OCI-LY1 (cell line): ENCODE results near the gene NOL3.

ENCODE experiments used
- H2AFZ ChIP-seq: fragments of 200-600 bp; sonication (generic), shearing (Covaris generic); 2 replicates; pipeline ENCODE4 v1.6.0; 2014; ENCODE audit warnings: antibody characterized with exemption, mild to moderate bottlenecking, low read length
- H3F3A ChIP-seq: fragments of 200-600 bp; sonication (generic), shearing (Covaris generic); 2 replicates; pipeline ENCODE4 v1.6.0; 2014; ENCODE audit warnings: mild to moderate bottlenecking, antibody characterized with exemption, low read length, moderate library complexity; ENCODE audit not compliant: insufficient read depth
- H3K27ac ChIP-seq: fragments of 200-600 bp; sonication (generic); 2 replicates; pipeline ENCODE4 v1.5.1; 2014; ENCODE audit warnings: low read length, mixed run types, mild to moderate bottlenecking, low read depth; ENCODE audit not compliant: poor library complexity, severe bottlenecking
- H3K27me3 ChIP-seq: fragments of 200-600 bp; sonication (generic); 2 replicates; pipeline ENCODE4 v1.6.0; 2014; ENCODE audit warnings: antibody characterized with exemption, mild to moderate bottlenecking, low read length, moderate library complexity; ENCODE audit not compliant: insufficient read depth
- H3K36me3 ChIP-seq: fragments of 200-600 bp; sonication (generic); 2 replicates; pipeline ENCODE4 v1.6.1; 2014; ENCODE audit warnings: mild to moderate bottlenecking, antibody characterized with exemption, low read length, moderate library complexity, mixed read lengths; ENCODE audit not compliant: insufficient read depth
- H3K4me1 ChIP-seq: fragments of 200-600 bp; sonication (generic); 2 replicates; pipeline ENCODE4 v1.5.1; 2014; ENCODE audit warnings: mild to moderate bottlenecking, low read length, moderate library complexity; ENCODE audit not compliant: insufficient read depth, severe bottlenecking
- H3K4me2 ChIP-seq: fragments of 200-600 bp; sonication (generic), shearing (Covaris generic); 2 replicates; pipeline ENCODE4 v1.6.1; 2014; ENCODE audit warnings: low read length
- H3K4me3 ChIP-seq: fragments of 200-600 bp; sonication (generic); 2 replicates; pipeline ENCODE4 v1.5.1; 2014; ENCODE audit warnings: low read length, low read depth, mild to moderate bottlenecking, mixed read lengths; ENCODE audit not compliant: poor library complexity, severe bottlenecking
- H3K79me2 ChIP-seq: fragments of 200-600 bp; shearing (Covaris generic); 2 replicates; pipeline ENCODE4 v1.6.1; 2016; ENCODE audit warnings: mixed run types, low read length, mixed read lengths; ENCODE audit not compliant: insufficient read depth
- H3K9ac ChIP-seq: fragments of 200-600 bp; sonication (generic), shearing (Covaris generic); 2 replicates; pipeline ENCODE4 v1.6.1; 2014; ENCODE audit warnings: mild to moderate bottlenecking, low read length, mixed read lengths
- H3K9me2 ChIP-seq: fragments of 200-600 bp; sonication (generic), shearing (Covaris generic); 2 replicates; pipeline ENCODE4 v1.6.1; 2014; ENCODE audit warnings: low read depth, mild to moderate bottlenecking, low read length, mixed read lengths
- H3K9me3 ChIP-seq: fragments of 200-600 bp; shearing (Covaris generic); 2 replicates; pipeline ENCODE4 v1.6.1; 2014; ENCODE audit warnings: low read length, mixed read lengths
- H4K20me1 ChIP-seq: fragments of 200-600 bp; sonication (generic), shearing (Covaris generic); 2 replicates; pipeline ENCODE4 v1.6.0; 2016; ENCODE audit warnings: mild to moderate bottlenecking, low read length; ENCODE audit not compliant: insufficient read depth
- CTCF ChIP-seq: fragments of 200-600 bp; sonication (generic), shearing (Covaris generic); IDR thresholded peaks from 2 replicates; pipeline ENCODE4 v1.5.1; 2017; ENCODE audit warnings: mild to moderate bottlenecking, antibody characterized with exemption, low read length, moderate library complexity, mixed read lengths
- EZH2 ChIP-seq: fragments of 200-600 bp; sonication (generic), shearing (Covaris generic); IDR thresholded peaks from 2 replicates; pipeline ENCODE4 v1.8.0; 2017; ENCODE audit warnings: borderline replicate concordance, mixed run types, mild to moderate bottlenecking, antibody characterized with exemption, low read length, moderate library complexity, mixed read lengths

NOL3 gene

GRCh38 chr16:67183627-67184452 lies 13.5 kb downstream of the NOL3 start, which contains the start of gene MATCAP1:
MATCAP1 (minus strand) TSS chr16:67183963; CDS start chr16:67180610, 3,353 bp downstream.
- no peaks in the 10 kb centered on the region for H3K79me2 ChIP-seq
- peak within 1 kb of the TSS; percentile 68 for H3K4me3 ChIP-seq
- H3K4me1 ChIP-seq = peaks cover 17% of the 10 kb centered on the region
- peak within 1 kb of the TSS; percentile 68 for H3K9ac ChIP-seq
- H2AFZ ChIP-seq = no peak within 1 kb of the TSS
- peak within 1 kb of the TSS; percentile 4 for H3K27ac ChIP-seq
- peak within 1 kb of the TSS; percentile 82 for H3K4me2 ChIP-seq
- H3K9me3 ChIP-seq = no peaks in the 10 kb centered on the region
- no peaks in the 10 kb centered on the region for H4K20me1 ChIP-seq
- TF ChIP-seq EZH2 (no peak), CTCF (no peak)
- no peaks in the 10 kb centered on the region for H3K27me3 ChIP-seq
- H3K36me3 ChIP-seq = no peaks in the 10 kb centered on the region
- H3F3A ChIP-seq = no peaks in the 10 kb centered on the region
- no peaks in the 10 kb centered on the region for H3K9me2 ChIP-seq

GRCh38 chr16:67184453-67184994 lies 14.2 kb downstream of the NOL3 start:
- H3K27me3 ChIP-seq = no peaks in the 10 kb centered on the region
- peak overlapping the region; percentile 68; the same call in 1 of the 2 replicates for H3K9ac ChIP-seq

GRCh38 chr16:67184995-67185650 lies 14.8 kb downstream of the NOL3 start:
- Histone ChIP-seq H3K9me2 (no peaks in the 10 kb centered on the region), H3K9ac (no peak overlapping the region), H3K27me3 (no peaks in the 10 kb centered on the region), H3K27ac (no peak overlapping the region), H3F3A (no peaks in the 10 kb centered on the region), H3K36me3 (no peaks in the 10 kb centered on the region), H3K79me2 (no peaks in the 10 kb centered on the region), H3K4me2 (no peak overlapping the region), H2AFZ (no peak overlapping the region), H3K4me3 (no peak overlapping the region), H3K4me1 (peaks cover 17% of the 10 kb centered on the region), H4K20me1 (no peaks in the 10 kb centered on the region), H3K9me3 (no peaks in the 10 kb centered on the region)
- no peak for TF ChIP-seq EZH2
- peak; percentile 82 for TF ChIP-seq CTCF

More at GRCh38 chr16:67184453-67184994, 14.2 kb downstream of the NOL3 start:
- no peaks in the 10 kb centered on the region for H3K36me3 ChIP-seq
- peaks cover 17% of the 10 kb centered on the region for H3K4me1 ChIP-seq
- H3F3A ChIP-seq = no peaks in the 10 kb centered on the region
- no peaks in the 10 kb centered on the region for H4K20me1 ChIP-seq
- peak overlapping the region; percentile 82 for H3K4me2 ChIP-seq
- H3K9me3 ChIP-seq = no peaks in the 10 kb centered on the region
- no peaks in the 10 kb centered on the region for H3K79me2 ChIP-seq
- no peak overlapping the region for H3K27ac ChIP-seq
- H2AFZ ChIP-seq = no peak overlapping the region
- H3K9me2 ChIP-seq = no peaks in the 10 kb centered on the region
- H3K4me3 ChIP-seq = peak overlapping the region; percentile 68
- no peak for TF ChIP-seq CTCF
